GM12878 (cell line): Measurements from ENCODE around the gene TSFM. TPM values are rescaled to one million over a fixed set of nuclear protein-coding genes. Genes with fewer than 3 reads are reported as not detected.

Source experiments
- ATAC-seq: fragments of 200-7000 bp; cut with Tn5 transposase; 3 replicates; pipeline ENCODE4 v1.9.1; 2020; ENCODE audit warnings: mild to moderate bottlenecking, moderate library complexity
- BruUV-seq: library from RNA; stranded (reverse); fragments of 400-500 nt; replicated peaks from 2 replicates; lab custom pipeline; 2021; lab: Mats Ljungman, UMichigan
- CTCF ChIA-PET: fragments of 300-600 bp; sonication (Branson Sonifier 250); formaldehyde crosslinking; extraction: SDS; loops from one replicate; lab custom pipeline; 2021; ENCODE audit warnings: inconsistent platforms; lab: Yijun Ruan, JAX
- POLR2A ChIA-PET: fragments of 350-600 bp; formaldehyde crosslinking; extraction: SDS; loops from one replicate; lab custom pipeline; 2021; ENCODE audit warnings: inconsistent platforms; lab: Charles Lee
- RAD21 ChIA-PET: fragments of 300-600 bp; sonication (Branson Sonifier 250); formaldehyde crosslinking; loops from one replicate; lab custom pipeline; 2023; ENCODE audit warnings: antibody characterized with exemption; ENCODE audit not compliant: unreplicated experiment; lab: Charles Lee
- SMC1A ChIA-PET: fragments of 300-600 bp; sonication (Branson Sonifier 250); formaldehyde crosslinking; loops from one replicate; lab custom pipeline; 2023; ENCODE audit not compliant: unreplicated experiment, uncharacterized antibody; lab: Charles Lee
- DNase-seq: peaks from one replicate; pipeline ENCODE4 v3.0.0-alpha.2; 2011; ENCODE audit warnings: low read depth, low spot score
- FAIRE-seq: peaks from 3 replicates; lab custom pipeline; 2011; peaks lifted over from hg19 to GRCh38; lab: Jason Lieb, UNC
- H2AFZ ChIP-seq: 2 replicates; pipeline ENCODE4 v1.6.0; 2011; ENCODE audit warnings: low read depth, low read length, control low read depth; ENCODE audit not compliant: control insufficient read depth
- H3K27ac ChIP-seq: 2 replicates; pipeline ENCODE4 v1.5.1; 2011; ENCODE audit warnings: control low read depth; ENCODE audit not compliant: control insufficient read depth, insufficient read depth
- H3K27me3 ChIP-seq, 2 experiments: replicated peaks in 1 of 2; 2 replicates each; pipeline versions ENCODE4 v1.6.0 to v1.6.1; 2011; ENCODE audit warnings: low read length in 1 of 2; ENCODE audit not compliant: control insufficient read depth in 2 of 2, insufficient read depth in 2 of 2
- H3K36me3 ChIP-seq, 2 experiments: 2 replicates each; pipeline ENCODE4 v1.5.1; 2011; ENCODE audit warnings: low read length in 1 of 2; ENCODE audit not compliant: control insufficient read depth in 2 of 2, insufficient read depth in 2 of 2
- H3K4me1 ChIP-seq: 2 replicates; pipeline ENCODE4 v1.6.1; 2011; ENCODE audit warnings: mild to moderate bottlenecking, low read length, moderate library complexity, mixed read lengths; ENCODE audit not compliant: control insufficient read depth, insufficient read depth
- H3K4me2 ChIP-seq: 2 replicates; pipeline ENCODE4 v1.6.0; 2011; ENCODE audit warnings: control low read depth; ENCODE audit not compliant: control insufficient read depth, insufficient read depth
- H3K4me3 ChIP-seq: fragments of 200-600 bp; sonication (generic); 2 replicates; pipeline ENCODE4 v1.5.1; 2016
- H3K79me2 ChIP-seq: 2 replicates; pipeline ENCODE4 v1.6.0; 2011; ENCODE audit warnings: low read length; ENCODE audit not compliant: control insufficient read depth, insufficient read depth
- H3K9ac ChIP-seq: 2 replicates; pipeline ENCODE4 v1.8.0; 2011; ENCODE audit warnings: low read length, control low read depth, mixed read lengths; ENCODE audit not compliant: control insufficient read depth, insufficient read depth
- H3K9me3 ChIP-seq: replicated peaks from 3 replicates; pipeline ENCODE4 v1.5.1; 2011; ENCODE audit warnings: mild to moderate bottlenecking, low read length; ENCODE audit not compliant: control insufficient read depth, insufficient read depth
- H4K20me1 ChIP-seq: 2 replicates; pipeline ENCODE4 v1.6.0; 2011; ENCODE audit not compliant: control insufficient read depth, insufficient read depth
- ASH2L ChIP-seq: fragments of 300-600, 200-600 bp; sonication (generic); IDR thresholded peaks from 2 replicates; pipeline ENCODE4 v1.6.1; 2017; ENCODE audit warnings: low read depth, mild to moderate bottlenecking, borderline replicate concordance
- ATF3 ChIP-seq: IDR thresholded peaks from 2 replicates; pipeline ENCODE4 v1.6.1; 2011; ENCODE audit warnings: low read depth, mild to moderate bottlenecking, low read length, moderate library complexity, borderline replicate concordance; ENCODE audit errors: extremely low read depth
- CTCF ChIP-seq, 3 experiments: IDR thresholded peaks in 2 of 3; conservative IDR thresholded peaks in 1 of 3; 2 replicates each; pipeline ENCODE4 v1.5.1; 2011; ENCODE audit warnings: low read depth in 3 of 3, low read length in 3 of 3, mild to moderate bottlenecking in 3 of 3, control low read depth in 2 of 3, moderate library complexity in 2 of 3, inconsistent platforms in 1 of 3, mixed read lengths in 1 of 3; ENCODE audit not compliant: control insufficient read depth in 2 of 3, insufficient read depth in 1 of 3; ENCODE audit errors: extremely low read depth in 1 of 3
- HDGF ChIP-seq: fragments of 450-650 bp; IDR thresholded peaks from 2 replicates; pipeline ENCODE4 v1.6.1; 2016; ENCODE audit warnings: antibody characterized with exemption
- MTA3 ChIP-seq: IDR thresholded peaks from 2 replicates; pipeline ENCODE4 v1.6.1; 2012; ENCODE audit warnings: low read length, inconsistent platforms, borderline replicate concordance
- NFXL1 ChIP-seq: fragments of 450-650 bp; IDR thresholded peaks from 2 replicates; pipeline ENCODE4 v1.6.1; 2017; ENCODE audit warnings: antibody characterized with exemption, mild to moderate bottlenecking, borderline replicate concordance
- POLR2AphosphoS2 ChIP-seq: IDR thresholded peaks from 2 replicates; pipeline ENCODE4 v1.6.1; 2011; ENCODE audit warnings: low read depth, mild to moderate bottlenecking, low read length, improper control_type of control experiment, moderate library complexity
- SMAD5 ChIP-seq: IDR thresholded peaks from 2 replicates; pipeline ENCODE4 v1.6.1; 2016; ENCODE audit warnings: antibody characterized with exemption, low read depth
- SMC3 ChIP-seq: IDR thresholded peaks from 2 replicates; pipeline ENCODE4 v1.6.1; 2011; ENCODE audit warnings: low read length, improper control_type of control experiment, borderline replicate concordance
- SP1 ChIP-seq: IDR thresholded peaks from one replicate; pipeline ENCODE4 v1.6.1; 2011; ENCODE audit warnings: low read depth, low read length
- SREBF2 ChIP-seq: IDR thresholded peaks from 2 replicates; pipeline ENCODE4 v1.6.1; 2012; ENCODE audit warnings: mild to moderate bottlenecking, low read length
- TCF7 ChIP-seq: IDR thresholded peaks from 2 replicates; pipeline ENCODE4 v1.6.1; 2014; ENCODE audit warnings: antibody characterized with exemption, borderline replicate concordance
- ZNF217 ChIP-seq: fragments of 450-650 bp; IDR thresholded peaks from 2 replicates; pipeline ENCODE4 v1.6.1; 2017; ENCODE audit warnings: antibody characterized with exemption, mild to moderate bottlenecking
- WGBS: methylation state at CpG from one replicate; pipeline ENCODE4 v1.1.6; 2016; ENCODE audit warnings: low lambda C conversion rate; ENCODE audit not compliant: insufficient replicate concordance, insufficient coverage; ENCODE audit errors: missing lambda C conversion rate; 5-methylcytosine and 5-hydroxymethylcytosine counted together
- in situ Hi-C: fragments of 300-500 bp; cut with MboI; formaldehyde crosslinking; loops from 9 replicates; pipeline ENCODE4 v1.14.3; 2018; ENCODE audit warnings: mixed read lengths
- intact Hi-C: fragments of 100-400 bp; cut with micrococcal nuclease; formaldehyde crosslinking; loops from one replicate; pipeline ENCODE4 v1.14.2; 2022; ENCODE audit not compliant: unreplicated experiment
- polyA plus RNA-seq, 11 experiments: library from polyadenylated mRNA; depleted of rRNA in 4 of 11; unstranded in 6 of 11; stranded (reverse) in 5 of 11; fragments of >200 nt; fragmentation: Nextera tagmentation in 4 of 11; fragmentation: Illumina TruSeq in 1 of 11; extraction: Ambion mirVana in 4 of 11; extraction: Trizol in 1 of 11; gene quantifications; 1 replicate in 1 of 11; 2 replicates in 10 of 11; pipeline versions ENCODE4 v1.2.1 to v1.2.3, GENCODE V29; 2011 to 2016; ENCODE audit warnings: inconsistent platforms in 2 of 11, missing spikeins in 2 of 11, low read depth in 1 of 11
- total RNA-seq, 4 experiments: library from RNA; depleted of rRNA in 3 of 4; stranded (reverse); fragments of >200 nt in 3 of 4; fragmentation: Illumina TruSeq in 1 of 4; extraction: Trizol in 1 of 4; gene quantifications; 2 replicates each; pipeline versions ENCODE4 v1.2.1 to v1.2.3, GENCODE V29; 2013 to 2021

TSFM gene
- total and polyA plus RNA-seq, 10 of the 15 experiments (the other 5 are each of a cell fraction or from before 2014, with no cell fraction given), result 36.7 to 132 (median 45.6) TPM

DNA sequence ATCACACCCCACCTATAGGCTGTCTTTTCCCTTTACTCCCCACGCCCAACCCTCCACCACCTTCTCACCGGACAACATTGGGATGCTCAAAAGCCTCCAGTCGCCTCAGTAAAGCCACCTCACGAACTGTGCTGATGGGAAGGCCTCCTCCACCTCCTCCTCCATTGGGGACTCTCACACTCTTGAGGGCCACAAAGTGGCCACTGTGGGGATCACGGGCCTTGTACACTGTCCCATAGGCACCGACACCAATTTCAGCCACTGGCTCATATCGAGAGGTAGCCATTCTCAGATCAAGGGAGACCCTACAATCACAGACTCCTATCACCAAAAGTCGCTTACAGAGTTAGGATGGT, 31.2 kb upstream of the TSFM start:
- RAD21 ChIA-PET, result interaction anchor here (0.6 to 1.1 kb wide), 4 partner anchors 10 to 190 kb away, joined by 3 to 5 read pairs (median 4); no protein-coding TSS in a partner anchor

DNA sequence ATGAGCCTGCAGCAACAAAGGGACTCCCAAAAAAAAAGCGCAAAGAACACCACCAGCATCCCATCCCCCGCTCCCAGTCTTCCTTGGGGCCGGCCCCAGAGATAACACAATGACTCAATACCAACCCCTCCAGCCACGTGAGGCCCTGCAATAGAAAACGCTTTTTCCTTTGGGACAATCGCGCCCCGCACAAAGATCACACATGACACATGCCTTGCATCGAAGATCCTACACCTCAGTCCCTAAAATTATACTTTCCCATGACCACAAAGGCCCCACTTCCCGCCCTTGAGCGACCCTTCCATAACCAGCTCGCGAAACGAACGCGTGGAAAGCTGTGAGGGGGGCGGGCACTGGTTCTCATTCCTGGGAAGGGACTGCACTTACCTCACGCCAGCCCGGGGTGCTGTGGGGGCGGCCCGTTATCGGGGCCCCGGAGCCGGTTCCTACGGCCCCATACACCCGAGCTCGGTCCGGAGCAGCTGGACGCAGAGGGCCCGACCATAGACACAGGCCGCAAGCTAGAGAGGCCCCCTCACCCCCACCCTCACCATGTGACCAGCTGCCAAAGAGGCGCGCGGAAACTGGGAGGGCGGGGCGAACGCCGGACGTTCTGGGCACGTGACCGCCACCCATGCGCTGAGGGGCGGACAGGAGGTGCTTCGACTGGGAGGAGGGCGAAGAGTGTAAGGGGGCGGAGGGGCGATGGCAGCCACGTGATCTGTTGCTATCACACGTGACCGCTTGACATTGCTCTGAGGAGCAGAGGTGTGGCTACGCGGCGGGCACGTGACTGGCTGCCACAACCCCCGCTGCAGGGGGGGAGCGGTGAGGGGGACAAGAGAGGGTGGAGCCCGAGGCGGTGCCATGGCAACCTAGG, 30.6 kb upstream of the TSFM start, which contains the start of gene CDK4:
TSS of gene CDK4 (minus strand) at position 523 of the 880 bp plus-strand sequence. CDS start 593 bp downstream, outside the sequence.
- SMC1A ChIA-PET, result no interaction called here
- Histone ChIP-seq H3K4me1 (peaks cover 27% of the 10 kb centered on the region), H2AFZ (peak within 1 kb of the TSS; percentile 83), H4K20me1 (no peaks in the 10 kb centered on the region), H3K27ac (peak within 1 kb of the TSS; percentile 94), H3K36me3 (peaks cover 6 to 7% of the 10 kb centered on the region in 2 experiments), H3K4me3 (peak within 1 kb of the TSS; percentile 79), H3K27me3 (no peaks in the 10 kb centered on the region), H3K4me2 (peak within 1 kb of the TSS; percentile 78), H3K9me3 (no peaks in the 10 kb centered on the region), H3K79me2 (peaks cover 30% of the 10 kb centered on the region), H3K9ac (peak within 1 kb of the TSS; percentile 99)
- peak; percentile 99 for DNase-seq
- intact Hi-C loops (loop anchor here (10.0 kb wide), 1 partner anchor 277 kb away; the partner anchor contains the start of gene ARHGAP9), in situ Hi-C loops (no loop called here)
- RAD21 ChIA-PET, result interaction anchor here (0.6 to 1.1 kb wide), 5 partner anchors 10 to 189 kb away, joined by 3 to 5 read pairs (median 3); no protein-coding TSS in a partner anchor
- POLR2A ChIA-PET, result interaction anchor here (0.6 to 1.2 kb wide), 3 partner anchors 10 to 29 kb away, joined by 4 to 18 read pairs (median 4); no protein-coding TSS in a partner anchor
- peak; percentile 95 for FAIRE-seq
- CTCF ChIA-PET, result interaction anchor here (0.7 to 1.2 kb wide), 4 partner anchors 8 to 143 kb away, joined by 3 read pairs; no protein-coding TSS in a partner anchor
- BruUV-seq, result TSS peak; percentile 89
- 0% methylated on average over 56 of the region's 58 CpGs for WGBS
- peak; percentile 85 for ATAC-seq
- no peak for TF ChIP-seq CTCF (IDR thresholded peaks at IDR 0.05 in 2 of 3, conservative IDR thresholded peaks at IDR 0.05 in 1 of 3; ENCODE audit: control insufficient read depth in 2 of 3, extremely low read depth in 1 of 3, insufficient read depth in 1 of 3, low read depth in 3 of 3, low read length in 3 of 3)
- no peak for TF ChIP-seq SMC3
- TF ChIP-seq ATF3, result peak; percentile 98
- no peak for TF ChIP-seq SREBF2
- peak; percentile 99 for TF ChIP-seq HDGF
- TF ChIP-seq SMAD5, result peak; percentile 66
- no peak for TF ChIP-seq NFXL1
- peak; percentile 88 for TF ChIP-seq SP1
- TF ChIP-seq TCF7, result no peak
- no peak for TF ChIP-seq ASH2L

More for the DNA sequence above, 31.2 kb upstream of the TSFM start:
- intact Hi-C loops, result loop anchor here (10.0 kb wide), 1 partner anchor 277 kb away; the partner anchor contains the start of gene ARHGAP9
- in situ Hi-C loops, result no loop called here
- H3K4me3 ChIP-seq, result peak overlapping the region; percentile 79
- peak overlapping the region; percentile 94 for H3K27ac ChIP-seq
- peak overlapping the region; percentile 78 for H3K4me2 ChIP-seq
- DNase-seq, result no peak
- POLR2A ChIA-PET, result interaction anchor here (0.8 to 1.2 kb wide), 2 partner anchors 10 to 12 kb away, joined by 4 to 18 read pairs; no protein-coding TSS in a partner anchor
- H3K27me3 ChIP-seq, result no peaks in the 10 kb centered on the region
- no peaks in the 10 kb centered on the region for H4K20me1 ChIP-seq
- BruUV-seq, result no TSS peak
- no peak for FAIRE-seq
- ATAC-seq, result peak; percentile 2
- SMC1A ChIA-PET, result no interaction called here
- peaks cover 21% of the 10 kb centered on the region for H3K4me1 ChIP-seq
- peak overlapping the region; percentile 99 for H3K9ac ChIP-seq
- peaks cover 6 to 7% of the 10 kb centered on the region in 2 experiments for H3K36me3 ChIP-seq
- H3K79me2 ChIP-seq, result peaks cover 30% of the 10 kb centered on the region
- TF ChIP-seq POLR2AphosphoS2 (0 out of 2 replicates have a peak, but pooled peaks have one; percentile 22), MTA3 (peak; percentile 35; the same call in 1 of the 2 replicates), ZNF217 (no peak)
- no peaks in the 10 kb centered on the region for H3K9me3 ChIP-seq
- H2AFZ ChIP-seq, result peak overlapping the region; percentile 83
- 5% methylated on average over 8 of the region's 8 CpGs for WGBS
- CTCF ChIA-PET, result interaction anchor here (1.2 to 1.9 kb wide), 2 partner anchors 10 to 144 kb away, joined by 3 to 9 read pairs; no protein-coding TSS in a partner anchor
